Stimulated activated CD8-positive, alpha-beta memory T cell treated with anti-CD3 and anti-CD28 coated beads, Interleukin-7, amount 100 ng/mL, for 24 hours (primary cell): ENCODE data around the gene SGTB.
"Not testable (repeated sequence)": the region's sequence is repeated elsewhere in the genome, so short reads cannot be mapped to it uniquely, and the experiment has no call there.

ENCODE experiments used
- DNase-seq: peaks from one replicate; pipeline ENCODE4 v3.0.0-alpha.2; 2020; ENCODE audit warnings: low read depth

Gene SGTB

DNA sequence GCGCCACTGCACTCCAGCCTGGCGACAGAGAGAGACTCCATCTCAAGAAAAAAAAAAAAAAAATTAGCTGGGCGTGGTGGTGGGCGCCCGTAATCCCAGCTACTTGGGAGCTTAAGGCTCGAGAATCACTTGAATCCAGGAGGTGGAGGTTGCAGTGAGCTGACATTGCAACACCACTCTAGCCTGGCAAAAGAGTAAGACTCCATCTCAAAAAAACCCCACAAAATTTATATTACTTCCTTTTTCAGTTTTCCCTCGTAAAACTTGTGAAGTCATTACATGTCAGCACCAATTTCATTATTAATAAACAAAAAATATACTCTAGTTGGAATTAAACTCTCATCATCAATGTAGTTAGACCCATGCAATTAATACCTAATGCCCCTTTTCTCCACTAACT, 53.2 kb downstream of the SGTB start:
- DNase-seq, result no peak

GRCh38 chr5:65663804-65664521, 57.9 kb downstream of the SGTB start:
- no peak for DNase-seq

GRCh38 chr5:65654713-65655112, 67.2 kb downstream of the SGTB start:
- DNase-seq, result no peak

- no peak for DNase-seq
These were observed 70.8 kb downstream of the SGTB start for GRCh38 chr5:65651144-65651543.

- DNase-seq, result no peak
These were observed 74.0 kb downstream of the SGTB start for GRCh38 chr5:65647941-65648340.

DNA sequence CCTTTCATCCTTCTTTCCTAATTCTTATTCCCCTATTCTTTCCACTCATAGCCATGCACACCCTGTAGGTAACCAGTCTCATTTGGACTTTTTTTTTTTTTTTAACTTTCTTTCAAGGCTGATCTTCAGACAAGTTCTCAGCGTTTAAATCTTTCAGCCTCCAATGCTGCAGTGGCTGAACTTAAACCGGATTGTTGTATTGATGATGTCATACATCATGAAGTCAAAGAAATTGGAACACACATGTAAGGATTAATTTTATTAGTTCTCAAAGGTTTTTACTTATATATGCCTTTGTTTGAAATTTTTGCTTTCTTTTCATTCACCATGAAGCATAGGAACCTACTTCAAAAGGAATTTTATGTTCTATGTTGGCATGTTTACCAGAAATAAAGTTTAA, 75.0 kb downstream of the SGTB start:
- no peak for DNase-seq

DNA sequence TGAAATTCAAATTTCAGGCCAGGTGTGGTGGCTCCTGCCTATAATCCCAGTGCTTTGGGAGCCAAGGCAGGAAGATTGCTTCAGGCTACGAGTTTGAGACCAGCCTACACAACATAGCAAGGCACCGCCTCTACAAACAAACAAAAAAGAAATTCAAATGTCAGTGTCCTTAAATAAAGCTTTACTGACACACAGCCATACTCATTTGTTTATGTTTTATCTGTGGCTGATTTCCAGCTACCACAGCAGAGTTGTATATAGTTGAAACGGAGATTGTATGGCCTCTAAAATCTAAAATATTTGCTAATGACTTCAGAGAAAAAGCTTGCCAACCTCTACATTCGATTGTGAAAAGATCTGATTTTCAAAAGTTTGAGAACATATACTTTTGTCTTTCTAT, 81.7 kb downstream of the SGTB start:
- no peak for DNase-seq

DNA sequence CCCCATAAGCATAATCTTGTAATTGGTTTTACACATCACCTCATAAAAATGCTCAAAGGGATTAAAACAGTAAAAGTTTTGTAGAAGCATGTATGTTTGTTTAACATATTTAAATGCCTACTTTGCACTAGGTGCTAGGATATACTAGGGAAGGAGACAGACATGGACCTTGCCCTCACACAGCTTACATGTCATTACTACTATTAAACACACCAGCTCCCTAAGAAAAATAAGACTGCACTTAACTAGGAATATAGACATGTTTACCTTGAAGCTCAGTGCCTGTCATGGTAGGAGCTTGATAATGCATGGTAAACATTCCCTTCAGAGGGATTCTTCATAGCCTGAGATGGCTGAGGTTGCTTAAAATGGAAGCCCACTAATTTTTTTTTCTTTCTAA, 90.9 kb downstream of the SGTB start:
- DNase-seq, result no peak

GRCh38 chr5:65625743-65626142, 96.2 kb downstream of the SGTB start:
- DNase-seq, result no peak

- peak; percentile 60 for DNase-seq
These were observed 97.0 kb downstream of the SGTB start, which contains the start of the genes SHLD3 and TRAPPC13 for GRCh38 chr5:65624571-65625555. SHLD3 (plus strand) TSS chr5:65625027; CDS start chr5:65629588, 4,561 bp downstream. TRAPPC13 (plus strand) TSS chr5:65625027; CDS start chr5:65625061, 34 bp downstream.

GRCh38 chr5:65624025-65624570, 97.8 kb downstream of the SGTB start, which contains the start of gene TRIM23:
TRIM23 (minus strand) TSS chr5:65624333; CDS start chr5:65624274, 59 bp downstream.
- peak; percentile 79 for DNase-seq

- DNase-seq, result no peak
These were observed 98.4 kb downstream of the SGTB start for GRCh38 chr5:65623482-65623881.

DNA sequence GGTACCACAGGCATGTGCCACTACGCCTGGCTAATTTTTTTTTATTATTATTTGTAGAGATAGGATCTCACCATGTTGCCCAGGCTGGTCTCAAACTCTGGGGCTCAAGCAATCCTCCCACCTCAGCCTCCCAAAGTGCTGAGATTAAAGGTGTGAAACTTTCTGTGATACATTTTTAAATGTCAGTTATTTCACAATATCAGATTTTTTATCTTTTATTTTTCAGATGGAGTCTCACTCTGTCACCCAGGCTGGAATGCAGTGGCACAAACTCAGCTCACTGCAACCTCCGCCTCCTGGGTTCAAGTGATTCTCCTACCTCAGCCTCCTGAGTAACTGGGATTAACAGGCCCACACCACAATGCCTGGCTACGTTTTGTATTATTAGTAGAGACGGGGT, 99.9 kb downstream of the SGTB start:
- not testable (repeated sequence) for DNase-seq

- DNase-seq, result no peak
These were observed 101.9 kb downstream of the SGTB start for GRCh38 chr5:65620021-65620420.
